ENCODE data around the gene SMC5. TPM values are rescaled to one million over a fixed set of nuclear protein-coding genes. Genes with fewer than 3 reads are reported as not detected.
"Not testable (repeated sequence)": the region's sequence is repeated elsewhere in the genome, so short reads cannot be mapped to it uniquely, and the experiment has no call there.

SMC5 gene
- total RNA-seq, 8 experiments from 2014 or later = 15.5 to 36.9 (median 23.4) TPM

GRCh38 chr9:70322096-70322495, 63.3 kb downstream of the SMC5 start:
- no peak for ATAC-seq (replicated peaks in 6 of 8)
- Histone ChIP-seq H3K4me3 (no peak overlapping the region), H3K4me1 (replicated peaks in 1 of 2) (no peaks in the 10 kb centered on the region), H3K27ac (no peak overlapping the region)
- WGBS, 10 experiments = 80 to 100% (median 88%) methylated on average over 1 to 4 of the region's 4 CpGs
- in situ Hi-C loops (cut with MboI; ENCODE audit: low pct_unique_long_range_greater_than_20kb in 2 of 9, low sequenced_read_pairs in 9 of 9, unreplicated experiment in 9 of 9) = no loop called here

- WGBS, 10 experiments = 47 to 100% (median 98%) methylated on average over 1 to 3 of the region's 3 CpGs; no CpG with 5 or more reads in 2 of the 10 experiments
- Histone ChIP-seq H3K4me3 (no peak overlapping the region), H3K4me1 (replicated peaks in 1 of 2) (no peaks in the 10 kb centered on the region), H3K27ac (no peak overlapping the region)
- ATAC-seq (replicated peaks in 6 of 8) = no peak
- in situ Hi-C loops (cut with MboI; ENCODE audit: low pct_unique_long_range_greater_than_20kb in 2 of 9, low sequenced_read_pairs in 9 of 9, unreplicated experiment in 9 of 9) = loop anchor here in 2 of 9 experiments (25.0 kb wide), 2 partner anchors 262 to 287 kb away; no protein-coding TSS in a partner anchor
These were observed 66.2 kb downstream of the SMC5 start for GRCh38 chr9:70324963-70325362.

GRCh38 chr9:70328625-70329024, 69.8 kb downstream of the SMC5 start:
- not testable (repeated sequence) for ATAC-seq (replicated peaks in 6 of 8); H3K4me1 ChIP-seq (replicated peaks in 1 of 2); H3K27ac ChIP-seq; H3K4me3 ChIP-seq
- in situ Hi-C loops (cut with MboI; ENCODE audit: low pct_unique_long_range_greater_than_20kb in 2 of 9, low sequenced_read_pairs in 9 of 9, unreplicated experiment in 9 of 9) = loop anchor here in 2 of 9 experiments (25.0 kb wide), 2 partner anchors 259 to 284 kb away; no protein-coding TSS in a partner anchor
- 80 to 100% (median 100%) methylated on average over 1 to 2 of the region's 4 CpGs; no CpG with 5 or more reads in 5 of the 10 experiments for WGBS, 10 experiments

GRCh38 chr9:70340572-70340971, 81.8 kb downstream of the SMC5 start:
- in situ Hi-C loops (cut with MboI; ENCODE audit: low pct_unique_long_range_greater_than_20kb in 2 of 9, low sequenced_read_pairs in 9 of 9, unreplicated experiment in 9 of 9) = loop anchor here in 2 of 9 experiments (25.0 kb wide), 2 partner anchors 247 to 272 kb away; no protein-coding TSS in a partner anchor
- no peaks in the 10 kb centered on the region for H3K4me1 ChIP-seq (replicated peaks in 1 of 2)
- H3K4me3 ChIP-seq = no peak overlapping the region
- ATAC-seq (replicated peaks in 6 of 8) = no peak
- WGBS, 10 experiments = 0 to 60% (median 6%) methylated on average over 1 of the region's 1 CpG; no CpG with 5 or more reads in 2 of the 10 experiments
- H3K27ac ChIP-seq = no peak overlapping the region

- WGBS, 10 experiments = 54 to 100% (median 83%) methylated on average over 1 to 2 of the region's 2 CpGs; no CpG with 5 or more reads in 1 of the 10 experiments
- no peak overlapping the region for H3K27ac ChIP-seq
- in situ Hi-C loops (cut with MboI; ENCODE audit: low pct_unique_long_range_greater_than_20kb in 2 of 9, low sequenced_read_pairs in 9 of 9, unreplicated experiment in 9 of 9) = loop anchor here in 2 of 9 experiments (25.0 kb wide), 2 partner anchors 240 to 265 kb away; no protein-coding TSS in a partner anchor
- no peak overlapping the region for H3K4me3 ChIP-seq
- ATAC-seq (replicated peaks in 6 of 8) = no peak
- no peaks in the 10 kb centered on the region for H3K4me1 ChIP-seq (replicated peaks in 1 of 2)
These were observed 88.3 kb downstream of the SMC5 start for GRCh38 chr9:70347046-70347445.

- WGBS, 10 experiments = 25 to 100% (median 83%) methylated on average over 1 of the region's 1 CpG; no CpG with 5 or more reads in 1 of the 10 experiments
- in situ Hi-C loops (cut with MboI; ENCODE audit: low pct_unique_long_range_greater_than_20kb in 2 of 9, low sequenced_read_pairs in 9 of 9, unreplicated experiment in 9 of 9) = loop anchor here in 2 of 9 experiments (25.0 kb wide), 3 partner anchors 90 to 235 kb away; partner anchors contain the start of gene SMC5 (in 1 of the 2)
- no peak overlapping the region for H3K27ac ChIP-seq
- no peak overlapping the region for H3K4me3 ChIP-seq
- ATAC-seq (replicated peaks in 6 of 8) = no peak
- no peaks in the 10 kb centered on the region for H3K4me1 ChIP-seq (replicated peaks in 1 of 2)
These were observed 93.6 kb downstream of the SMC5 start for GRCh38 chr9:70352356-70352755.

GRCh38 chr9:70352802-70353201, 94.0 kb downstream of the SMC5 start:
- ATAC-seq (replicated peaks in 6 of 8) = no peak
- no peak overlapping the region for H3K4me3 ChIP-seq
- H3K4me1 ChIP-seq (replicated peaks in 1 of 2) = no peaks in the 10 kb centered on the region
- in situ Hi-C loops (cut with MboI; ENCODE audit: low pct_unique_long_range_greater_than_20kb in 2 of 9, low sequenced_read_pairs in 9 of 9, unreplicated experiment in 9 of 9) = loop anchor here in 2 of 9 experiments (25.0 kb wide), 3 partner anchors 91 to 234 kb away; partner anchors contain the start of gene SMC5 (in 1 of the 2)
- H3K27ac ChIP-seq = no peak overlapping the region

GRCh38 chr9:70355801-70356200, 97.0 kb downstream of the SMC5 start:
- 100% methylated on average over 1 to 3 of the region's 3 CpGs; no CpG with 5 or more reads in 3 of the 10 experiments for WGBS, 10 experiments
- no peak overlapping the region for H3K27ac ChIP-seq
- in situ Hi-C loops (cut with MboI; ENCODE audit: low pct_unique_long_range_greater_than_20kb in 2 of 9, low sequenced_read_pairs in 9 of 9, unreplicated experiment in 9 of 9) = loop anchor here in 2 of 9 experiments (25.0 kb wide), 3 partner anchors 94 to 232 kb away; partner anchors contain the start of gene SMC5 (in 1 of the 2)
- no peaks in the 10 kb centered on the region for H3K4me1 ChIP-seq (replicated peaks in 1 of 2)
- H3K4me3 ChIP-seq = no peak overlapping the region
- no peak for ATAC-seq (replicated peaks in 6 of 8)

GRCh38 chr9:70362952-70363351, 104.2 kb downstream of the SMC5 start:
- no peak for ATAC-seq (replicated peaks in 6 of 8)
- WGBS, 10 experiments = 47 to 100% (median 82%) methylated on average over 1 to 6 of the region's 7 CpGs; no CpG with 5 or more reads in 1 of the 10 experiments
- H3K27ac ChIP-seq = no peak overlapping the region
- in situ Hi-C loops (cut with MboI; ENCODE audit: low pct_unique_long_range_greater_than_20kb in 2 of 9, low sequenced_read_pairs in 9 of 9, unreplicated experiment in 9 of 9) = loop anchor here in 2 of 9 experiments (25.0 kb wide), 3 partner anchors 101 to 224 kb away; partner anchors contain the start of gene SMC5 (in 1 of the 2)
- no peaks in the 10 kb centered on the region for H3K4me1 ChIP-seq (replicated peaks in 1 of 2)
- H3K4me3 ChIP-seq = no peak overlapping the region

GRCh38 chr9:70363760-70364159, 105.0 kb downstream of the SMC5 start:
- 86 to 100% (median 100%) methylated on average over 1 to 6 of the region's 7 CpGs; no CpG with 5 or more reads in 3 of the 10 experiments for WGBS, 10 experiments
- ATAC-seq (replicated peaks in 6 of 8) = no peak
- in situ Hi-C loops (cut with MboI; ENCODE audit: low pct_unique_long_range_greater_than_20kb in 2 of 9, low sequenced_read_pairs in 9 of 9, unreplicated experiment in 9 of 9) = loop anchor here in 2 of 9 experiments (25.0 kb wide), 3 partner anchors 101 to 224 kb away; partner anchors contain the start of gene SMC5 (in 1 of the 2)
- Histone ChIP-seq H3K4me1 (replicated peaks in 1 of 2) (no peaks in the 10 kb centered on the region), H3K4me3 (no peak overlapping the region), H3K27ac (no peak overlapping the region)

- peak in 2 of 8 experiments; percentile 58 to 78 for ATAC-seq (replicated peaks in 6 of 8)
- in situ Hi-C loops (cut with MboI; ENCODE audit: low pct_unique_long_range_greater_than_20kb in 2 of 9, low sequenced_read_pairs in 9 of 9, unreplicated experiment in 9 of 9) = loop anchor here in 2 of 9 experiments (25.0 kb wide), 3 partner anchors 105 to 220 kb away; partner anchors contain the start of gene SMC5 (in 1 of the 2)
These were observed 108.6 kb downstream of the SMC5 start for GRCh38 chr9:70367305-70367930.

GRCh38 chr9:70374962-70375618, 116.3 kb downstream of the SMC5 start:
- in situ Hi-C loops (cut with MboI; ENCODE audit: low pct_unique_long_range_greater_than_20kb in 2 of 9, low sequenced_read_pairs in 9 of 9, unreplicated experiment in 9 of 9) = loop anchor here in 3 of 9 experiments (25.0 kb wide), 3 partner anchors 112 to 212 kb away; partner anchors contain the start of gene SMC5 (in 1 of the 3)
- H3K4me3 ChIP-seq = no peak overlapping the region
- no peak overlapping the region for H3K27ac ChIP-seq
- no peak for ATAC-seq (replicated peaks in 6 of 8)
- WGBS, 10 experiments = 74 to 100% (median 90%) methylated on average over 6 to 17 of the region's 17 CpGs
- no peaks in the 10 kb centered on the region for H3K4me1 ChIP-seq (replicated peaks in 1 of 2)

More at GRCh38 chr9:70367305-70367930, 108.6 kb downstream of the SMC5 start:
- Histone ChIP-seq H3K4me1 (replicated peaks in 1 of 2) (no peaks in the 10 kb centered on the region), H3K27ac (no peak overlapping the region), H3K4me3 (no peak overlapping the region)
- WGBS, 10 experiments = 4 to 100% (median 83%) methylated on average over 1 to 6 of the region's 6 CpGs; no CpG with 5 or more reads in 1 of the 10 experiments
